Activated CD4-positive, CD25-positive, alpha-beta regulatory T cell treated with anti-CD3 and anti-CD28 coated beads, Interleukin-2, amount 50 U/mL, for 24 hours (primary cell): Measurements from ENCODE around the gene AKAP13.

Experiments
- ATAC-seq, 2 donors: fragments of 150-1000 bp; cut with Tn5 transposase; one replicate each; pipeline ENCODE4 v1.10.0; 2021; ENCODE audit warnings: mild to moderate bottlenecking in 1 of 2, moderate library complexity in 1 of 2

AKAP13 gene

DNA sequence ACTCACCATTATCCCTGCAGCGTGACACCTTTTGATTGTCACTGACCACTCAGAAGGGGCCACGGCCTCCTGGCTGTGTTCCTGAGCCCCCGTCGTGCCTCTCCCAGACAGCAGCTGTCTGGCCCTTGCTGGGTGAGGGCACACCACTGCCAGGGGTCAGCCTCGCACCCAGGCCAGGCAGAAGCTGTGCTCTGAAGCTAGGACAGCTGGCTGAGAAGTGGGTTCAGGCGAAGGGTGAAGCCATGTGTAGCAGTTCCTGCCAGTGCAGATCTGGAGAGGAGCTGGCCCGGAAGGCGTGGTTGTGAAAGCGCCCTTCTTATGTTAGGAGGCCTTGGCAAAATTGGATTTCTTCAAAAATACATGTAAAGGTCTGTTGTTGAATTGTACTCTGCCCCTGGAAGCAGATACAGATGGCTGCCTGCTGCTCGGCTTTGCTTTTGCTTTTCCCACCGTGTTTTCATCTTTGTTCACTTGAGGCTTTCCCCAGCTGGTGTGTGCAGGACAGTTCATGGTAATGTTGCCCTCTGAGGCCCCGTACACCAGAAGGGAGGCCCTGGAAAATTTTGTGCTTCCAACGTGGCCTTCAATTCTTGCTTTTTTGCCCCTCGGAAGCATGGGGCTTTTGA lies 365.2 kb downstream of the AKAP13 start:
- no peak for ATAC-seq

DNA sequence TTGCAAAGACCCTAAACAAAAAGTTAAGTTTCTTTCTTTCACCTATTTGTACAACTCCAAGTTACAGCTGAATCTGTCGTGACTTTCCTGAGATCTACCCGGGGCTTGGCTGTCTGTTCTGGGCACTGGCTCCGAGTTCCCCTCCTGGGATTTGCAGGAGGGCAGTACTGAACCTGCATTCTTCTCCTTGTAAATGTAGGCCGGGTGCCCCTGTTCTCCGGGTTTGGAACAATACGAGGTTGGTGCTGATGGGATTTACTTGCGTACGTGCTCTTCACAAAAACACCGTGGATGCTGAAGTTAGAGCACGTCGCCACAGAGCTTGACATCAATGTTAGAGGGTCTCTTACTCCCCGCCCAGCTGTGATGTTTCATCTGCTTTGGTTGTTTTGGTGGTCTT lies 366.2 kb downstream of the AKAP13 start:
- ATAC-seq, result no peak

DNA sequence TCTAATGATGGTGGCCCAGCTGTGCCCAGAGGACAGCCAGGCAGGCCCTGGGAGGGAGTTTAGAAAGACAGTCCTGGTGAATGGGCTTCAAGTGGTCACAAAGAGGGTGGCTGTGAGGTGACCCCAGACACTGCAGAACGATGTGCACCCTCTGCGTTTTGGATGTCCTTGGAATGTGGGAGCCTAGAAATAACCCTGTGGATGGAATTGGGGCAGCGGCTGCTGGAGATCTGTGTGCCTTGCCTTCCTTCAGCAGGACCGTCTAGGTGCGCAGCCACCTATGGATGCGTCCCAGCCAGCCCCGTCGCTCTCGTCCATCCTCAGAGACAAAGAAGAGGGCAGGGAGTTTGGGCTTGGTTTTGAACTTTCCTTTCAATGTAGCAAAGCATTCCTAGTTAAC lies 367.8 kb downstream of the AKAP13 start:
- ATAC-seq, result no peak

DNA sequence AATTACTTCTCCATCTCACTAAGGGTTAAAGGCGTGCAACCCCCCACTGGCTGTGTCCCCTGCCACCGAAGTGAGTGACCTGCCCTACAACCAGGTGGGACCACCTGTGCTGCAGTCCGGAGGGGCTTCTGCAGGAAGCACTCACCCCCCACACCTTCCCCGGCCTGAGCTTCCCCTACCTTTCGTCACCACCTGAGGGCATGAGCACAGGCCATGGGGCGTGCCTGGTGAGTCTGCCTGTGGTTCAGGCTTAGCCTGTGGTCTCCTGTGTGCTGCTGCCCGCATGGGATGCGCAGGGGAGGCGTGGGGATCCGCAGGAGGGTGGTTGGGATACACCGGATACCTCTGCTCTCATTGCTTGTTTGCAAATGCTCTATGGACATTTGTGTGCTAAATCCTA lies 368.3 kb downstream of the AKAP13 start:
- ATAC-seq, result no peak

DNA sequence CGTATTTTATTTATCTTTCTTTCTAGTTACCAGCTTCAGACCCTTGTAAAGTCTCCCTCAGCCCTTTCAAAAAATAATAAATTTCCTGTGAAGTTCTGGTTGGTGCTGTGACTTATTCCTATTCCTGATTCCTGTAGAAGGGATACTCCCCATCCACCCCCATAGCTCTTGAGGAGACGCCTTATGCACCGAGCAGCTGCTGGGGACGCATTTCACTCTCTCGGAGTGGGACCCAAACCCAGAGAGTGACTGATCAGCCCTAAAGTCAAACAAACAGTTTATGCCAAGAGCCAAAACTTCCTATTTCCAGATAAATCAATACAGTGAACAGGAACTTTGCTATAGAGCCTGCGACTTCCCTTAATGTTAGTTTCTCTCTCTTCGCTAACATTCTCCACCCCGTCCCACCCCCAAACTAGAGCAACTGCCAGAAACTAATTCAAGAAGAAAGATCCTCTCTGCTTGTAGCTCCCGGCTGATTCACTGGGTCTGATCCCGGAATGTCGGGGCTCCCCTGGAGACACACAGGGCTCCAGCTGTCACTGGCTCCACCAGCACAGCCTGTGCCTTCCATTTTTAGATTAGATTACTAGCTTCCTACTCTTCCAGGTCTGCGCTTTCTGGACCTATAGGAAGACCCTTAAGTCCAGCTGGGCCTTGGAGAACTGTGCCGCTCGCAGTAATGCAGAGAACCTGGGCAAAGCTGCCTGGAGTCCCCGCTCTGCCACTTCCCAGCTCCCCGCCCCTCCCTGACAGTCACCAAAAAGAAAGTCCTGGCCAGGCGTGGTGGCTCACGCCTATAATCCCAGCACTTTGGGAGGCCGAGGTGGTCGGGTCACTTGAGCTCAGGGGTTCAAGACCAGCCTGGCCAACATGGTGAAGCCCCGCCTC lies 369.1 kb downstream of the AKAP13 start:
- no peak for ATAC-seq

DNA sequence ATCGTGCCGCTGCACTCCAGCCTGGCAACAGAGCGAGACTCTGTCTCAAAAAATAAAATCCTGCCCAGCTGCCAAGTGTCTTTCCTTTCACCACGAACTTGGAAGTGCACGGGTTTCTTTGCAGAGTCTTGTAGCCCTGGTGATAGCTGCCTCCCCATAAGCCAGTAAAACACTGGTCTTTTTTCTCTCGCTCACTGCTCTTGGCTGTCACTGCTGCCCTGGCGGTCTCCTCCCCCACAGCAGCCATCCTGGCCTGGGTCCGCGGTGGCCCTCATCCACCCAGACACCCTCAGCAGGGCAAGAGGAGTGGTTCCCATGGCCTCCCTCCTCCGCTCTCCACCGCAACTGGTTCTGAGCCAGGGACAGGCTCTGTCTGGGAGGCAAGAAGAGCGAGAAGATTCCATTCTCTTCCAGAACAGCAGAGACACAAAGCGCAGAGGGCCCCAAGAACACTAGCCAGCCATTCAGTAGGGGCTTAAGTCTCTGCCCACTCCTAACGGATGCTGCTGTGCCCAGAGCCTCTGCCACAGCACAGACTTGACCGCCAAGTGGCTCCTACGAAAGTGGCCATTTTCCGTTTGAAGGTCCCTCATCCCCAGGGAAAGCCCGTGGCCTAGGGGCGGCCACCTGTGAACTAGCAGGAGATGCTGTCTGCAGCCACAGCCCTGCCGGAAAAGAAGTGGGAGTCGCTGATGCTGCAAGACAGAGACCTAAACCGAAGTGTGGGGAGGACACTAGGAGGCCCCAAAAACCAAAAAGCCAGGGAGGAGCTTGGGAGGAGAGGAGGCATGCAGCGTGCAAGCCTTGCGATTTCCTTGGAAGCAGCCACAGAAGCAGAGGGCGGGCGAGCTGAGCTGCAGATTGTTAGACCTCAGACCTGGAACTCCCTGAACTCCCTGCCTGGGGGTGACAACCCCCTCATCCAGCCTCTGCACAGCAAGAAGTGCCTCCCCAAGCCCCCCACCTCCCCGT lies 370.2 kb downstream of the AKAP13 start:
- ATAC-seq, result no peak

DNA sequence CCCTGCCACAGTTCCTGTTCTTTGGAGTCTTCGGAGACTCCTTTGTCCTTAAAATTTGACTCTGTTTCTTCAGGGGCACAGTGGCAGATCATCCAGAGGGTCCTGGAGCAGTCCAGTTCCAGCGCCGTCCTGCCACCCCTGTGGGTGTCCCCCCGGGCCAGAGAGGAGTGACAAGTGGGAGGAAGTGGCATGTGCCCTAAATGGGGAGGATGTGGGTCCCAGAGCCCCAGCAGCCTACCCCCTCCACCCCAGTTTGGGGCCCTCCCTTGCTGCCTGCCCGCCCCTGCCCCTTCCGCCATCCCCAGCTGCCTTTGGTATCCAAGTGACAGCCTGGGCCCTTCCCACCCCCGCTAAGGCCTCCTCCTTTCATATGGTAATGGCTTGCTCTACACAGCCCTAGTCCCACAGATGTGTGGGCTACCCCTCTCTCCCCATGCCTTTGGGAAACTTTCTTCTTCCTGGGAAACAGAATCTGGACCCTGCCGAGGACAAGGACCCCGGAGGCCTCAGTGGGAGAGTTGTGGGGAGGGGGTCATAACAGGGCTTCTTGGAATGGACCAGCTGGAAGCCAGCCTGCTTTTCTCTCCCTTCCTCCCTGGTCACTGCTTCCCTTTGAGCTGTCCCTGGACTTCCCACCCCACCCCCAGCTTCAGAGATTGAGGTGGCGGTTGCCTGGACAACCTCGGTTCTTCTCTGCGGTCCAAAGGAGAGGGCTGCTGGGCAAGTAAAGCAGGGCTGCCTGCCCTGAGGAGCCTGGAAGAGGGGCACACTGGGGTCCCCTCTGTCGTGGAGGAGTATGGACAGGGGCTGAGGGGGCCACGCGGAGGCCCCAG lies 371.1 kb downstream of the AKAP13 start:
- peak in 1 of 2 donors; percentile 15 for ATAC-seq

DNA sequence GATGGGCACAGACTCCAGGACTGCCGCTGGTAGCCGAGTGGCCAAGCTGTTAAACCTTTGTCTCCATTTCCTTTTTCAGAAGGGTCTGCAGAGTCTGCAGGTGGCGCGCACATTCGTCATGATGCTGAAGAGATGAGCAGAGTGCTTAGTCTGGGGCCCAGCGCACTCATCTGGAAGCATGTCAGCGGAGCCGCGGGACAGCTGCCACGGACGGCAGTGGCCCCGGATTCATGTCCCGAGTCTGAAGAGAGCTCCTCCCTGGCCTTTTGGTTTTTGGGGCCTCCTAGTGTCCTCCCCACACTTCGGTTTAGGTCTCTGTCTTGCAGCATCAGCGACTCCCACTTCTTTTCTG lies 371.7 kb downstream of the AKAP13 start:
- ATAC-seq, result no peak

DNA sequence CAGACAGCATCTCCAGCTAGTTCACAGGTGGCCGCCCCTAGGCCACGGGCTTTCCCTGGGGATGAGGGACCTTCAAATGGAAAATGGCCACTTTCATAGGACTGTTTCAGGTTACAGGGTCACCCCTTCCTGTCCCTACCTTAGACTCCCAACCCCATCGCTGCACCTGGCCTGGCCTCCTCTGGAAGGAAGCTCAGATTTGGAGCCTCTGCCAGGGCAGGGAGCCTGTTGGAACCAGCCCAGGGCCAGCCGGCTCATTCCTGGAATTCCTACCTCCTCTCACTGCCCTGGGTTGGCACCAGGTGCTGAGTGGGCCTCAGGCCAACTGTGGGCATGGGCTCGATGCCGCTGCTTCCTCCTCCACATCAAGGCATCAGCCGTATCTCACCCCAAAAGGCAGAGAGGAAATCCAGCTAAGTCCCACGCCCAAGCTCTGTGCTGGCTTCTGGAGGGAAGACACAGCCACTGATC lies 372.1 kb downstream of the AKAP13 start:
- ATAC-seq, result peak in 1 of 2 donors; percentile 5

DNA sequence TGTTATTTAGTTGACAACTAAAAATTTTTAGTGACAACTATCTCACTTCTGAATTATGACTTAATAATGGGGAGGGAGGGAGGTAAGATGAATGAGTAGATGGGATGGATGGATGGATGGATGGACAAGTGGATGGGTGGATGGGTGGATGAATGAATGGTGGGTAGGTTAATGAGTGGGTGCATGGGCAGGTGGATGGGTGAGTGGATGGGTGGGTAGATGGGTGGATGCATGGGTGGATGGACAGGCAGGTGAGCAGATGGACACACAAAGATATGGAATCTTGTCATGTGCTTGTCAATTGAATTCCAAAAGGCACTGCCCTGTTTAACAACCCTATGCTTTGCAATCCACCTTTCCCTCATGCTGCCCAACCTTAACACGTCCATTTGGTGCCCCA lies 372.9 kb downstream of the AKAP13 start:
- ATAC-seq, result no peak

DNA sequence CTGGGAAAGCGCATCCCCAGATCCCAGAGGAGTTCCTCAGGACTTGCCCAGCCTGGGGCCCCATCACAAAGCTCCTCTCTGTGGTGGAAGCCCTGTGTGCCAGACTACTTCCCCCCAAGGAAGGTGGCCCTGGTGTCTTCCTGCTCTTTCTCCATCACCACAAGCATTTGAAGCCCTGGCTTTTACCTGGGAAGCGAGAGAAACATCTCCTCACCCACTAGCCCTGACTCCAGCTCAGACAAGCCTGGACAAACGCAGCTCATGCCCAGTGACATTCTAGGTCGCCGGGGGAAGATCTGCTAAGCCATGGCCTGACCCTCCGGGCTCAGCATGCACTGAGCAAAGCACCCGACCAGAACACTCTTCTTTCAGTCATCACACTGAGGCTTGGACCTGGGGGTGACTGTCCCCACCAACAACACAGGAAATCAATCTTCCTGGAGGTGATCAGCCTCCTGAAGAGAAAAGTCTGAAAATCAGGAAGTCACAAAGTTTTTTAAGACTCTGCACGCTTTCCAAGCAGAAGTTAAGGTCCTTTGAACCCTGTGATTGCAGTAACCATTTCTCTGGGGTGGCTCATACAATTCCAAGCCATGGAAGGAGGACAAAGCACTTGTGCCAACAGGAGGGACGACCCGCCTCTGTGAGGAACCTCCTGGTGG lies 373.5 kb downstream of the AKAP13 start:
- no peak for ATAC-seq

DNA sequence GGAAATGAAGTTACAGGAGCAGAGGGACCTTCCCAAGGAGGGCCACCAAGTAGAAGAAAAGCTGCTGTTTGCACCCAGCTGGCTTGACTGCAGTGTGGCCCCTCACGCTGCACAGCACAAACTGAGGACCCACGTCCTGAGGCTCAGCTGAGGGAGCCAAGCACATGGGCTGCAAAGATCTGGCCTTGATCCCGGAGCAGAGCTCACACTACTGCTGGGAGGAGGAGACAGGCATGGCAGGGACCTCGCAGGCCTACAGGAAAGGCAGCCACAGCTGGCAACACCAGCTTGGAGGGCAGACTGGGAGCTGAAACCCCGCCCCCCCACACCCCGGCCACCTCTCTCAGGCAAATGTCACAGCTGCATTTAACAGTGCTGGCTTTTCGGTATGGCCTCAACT lies 374.6 kb downstream of the AKAP13 start:
- no peak for ATAC-seq

DNA sequence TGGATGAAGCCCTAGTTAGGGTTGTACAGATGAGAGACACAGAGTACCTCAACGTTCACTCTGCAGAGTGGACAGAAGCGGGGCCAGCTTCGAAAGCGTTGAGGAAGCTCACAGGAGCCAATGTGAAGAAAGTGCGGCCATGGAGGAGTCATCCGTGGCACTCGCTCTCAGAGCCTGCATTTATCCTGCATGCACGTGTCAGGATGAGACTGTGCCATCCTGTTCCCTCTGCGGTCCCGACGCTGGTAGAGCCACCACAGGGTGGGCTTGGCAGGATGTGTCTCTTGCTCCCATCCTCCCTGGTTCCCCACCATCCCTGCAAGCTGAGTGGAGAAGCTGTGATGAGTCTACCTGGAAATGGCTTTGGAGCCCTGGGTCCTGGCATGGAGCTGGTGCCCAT lies 375.1 kb downstream of the AKAP13 start:
- ATAC-seq, result no peak

DNA sequence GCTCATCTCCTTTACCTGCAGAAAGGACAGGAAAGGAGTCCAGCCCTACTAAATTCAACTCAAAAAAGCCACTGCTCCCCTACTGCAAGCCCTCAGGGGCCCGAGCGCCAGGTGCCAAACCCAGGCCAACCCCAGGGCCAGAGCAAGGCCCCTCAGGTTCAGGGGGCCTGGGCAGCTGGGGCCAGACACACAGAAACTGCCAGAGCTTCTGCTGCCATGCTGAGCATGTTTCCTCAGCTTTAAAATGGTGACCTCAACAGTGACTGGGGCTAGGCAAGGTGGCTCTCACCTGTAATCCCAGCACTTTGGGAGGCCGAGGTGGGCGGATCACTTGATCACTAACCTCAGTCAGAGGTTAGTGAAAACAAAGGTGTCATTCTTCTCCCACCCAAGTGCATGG lies 375.5 kb downstream of the AKAP13 start:
- ATAC-seq, result no peak

DNA sequence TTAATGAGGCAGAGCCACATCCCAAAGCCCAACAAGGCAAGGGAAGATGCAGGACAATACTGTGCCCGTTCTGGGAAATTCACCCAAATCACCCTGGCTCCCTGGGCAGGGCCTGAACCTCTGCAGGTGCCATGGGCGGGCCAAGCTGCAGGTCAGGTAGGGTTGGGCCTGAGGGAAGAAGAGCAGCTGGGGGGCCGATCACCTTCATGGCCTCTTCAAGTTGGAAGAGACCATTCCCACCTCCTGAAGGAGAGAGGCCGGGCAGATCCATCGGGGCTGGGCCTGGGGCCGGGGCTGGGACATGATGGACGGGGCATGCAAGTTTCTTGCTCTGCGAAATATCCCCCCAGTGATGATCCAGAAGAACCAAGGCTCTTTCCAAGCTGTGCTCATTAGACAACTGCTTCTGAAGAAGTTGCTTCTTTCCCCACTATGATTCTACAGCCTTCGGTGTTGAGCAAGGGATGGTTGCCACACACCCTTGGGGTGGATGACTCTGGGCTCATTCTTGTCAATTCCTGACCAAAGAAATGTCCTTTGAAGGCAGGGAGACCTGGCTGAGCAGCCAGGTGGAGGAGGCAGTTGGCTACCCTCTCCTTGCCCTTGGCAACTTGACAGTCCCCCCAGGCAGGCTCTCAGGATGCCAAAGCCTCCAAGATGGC lies 376.1 kb downstream of the AKAP13 start:
- no peak for ATAC-seq

DNA sequence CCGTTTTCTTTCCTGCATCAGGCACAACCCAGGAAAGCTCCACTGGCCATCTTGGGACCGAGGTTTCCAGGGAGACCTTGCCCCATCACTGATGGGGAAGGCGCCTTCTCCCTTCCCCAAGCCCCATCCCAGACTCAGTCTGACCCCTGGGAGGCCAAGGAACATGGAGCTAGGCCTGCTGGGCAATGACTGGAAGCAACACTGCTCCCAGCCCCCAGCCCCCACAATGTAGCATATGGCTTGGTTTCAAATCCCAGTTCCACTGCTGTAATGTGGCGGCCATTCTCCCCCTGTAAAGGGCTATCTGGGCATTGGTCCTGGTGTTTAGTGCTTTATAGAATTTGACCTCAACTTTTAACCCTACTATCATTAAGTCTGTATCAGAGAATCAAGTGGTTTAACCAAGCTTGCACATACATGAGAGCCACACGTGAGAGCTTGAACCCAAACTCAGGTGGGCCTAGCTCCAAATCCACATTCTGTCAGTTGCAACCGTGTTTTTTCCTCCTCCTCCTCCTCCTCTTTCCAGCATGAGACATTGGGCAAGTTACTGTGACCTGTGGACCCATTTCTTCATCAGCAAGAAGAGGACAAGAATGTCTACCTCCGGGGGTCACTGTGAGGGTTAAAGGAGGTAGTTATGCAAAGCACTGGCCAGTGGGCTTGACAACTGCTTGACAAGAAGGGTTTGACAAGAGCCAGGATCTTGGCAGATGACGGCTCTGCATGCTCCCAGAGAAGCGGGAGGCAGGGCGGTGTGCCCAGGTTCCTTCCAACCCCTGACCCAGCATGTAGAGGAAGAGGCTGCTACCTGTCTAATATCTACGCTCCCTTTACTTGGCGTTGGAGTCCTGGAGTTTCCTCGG lies 376.9 kb downstream of the AKAP13 start:
- no peak for ATAC-seq

DNA sequence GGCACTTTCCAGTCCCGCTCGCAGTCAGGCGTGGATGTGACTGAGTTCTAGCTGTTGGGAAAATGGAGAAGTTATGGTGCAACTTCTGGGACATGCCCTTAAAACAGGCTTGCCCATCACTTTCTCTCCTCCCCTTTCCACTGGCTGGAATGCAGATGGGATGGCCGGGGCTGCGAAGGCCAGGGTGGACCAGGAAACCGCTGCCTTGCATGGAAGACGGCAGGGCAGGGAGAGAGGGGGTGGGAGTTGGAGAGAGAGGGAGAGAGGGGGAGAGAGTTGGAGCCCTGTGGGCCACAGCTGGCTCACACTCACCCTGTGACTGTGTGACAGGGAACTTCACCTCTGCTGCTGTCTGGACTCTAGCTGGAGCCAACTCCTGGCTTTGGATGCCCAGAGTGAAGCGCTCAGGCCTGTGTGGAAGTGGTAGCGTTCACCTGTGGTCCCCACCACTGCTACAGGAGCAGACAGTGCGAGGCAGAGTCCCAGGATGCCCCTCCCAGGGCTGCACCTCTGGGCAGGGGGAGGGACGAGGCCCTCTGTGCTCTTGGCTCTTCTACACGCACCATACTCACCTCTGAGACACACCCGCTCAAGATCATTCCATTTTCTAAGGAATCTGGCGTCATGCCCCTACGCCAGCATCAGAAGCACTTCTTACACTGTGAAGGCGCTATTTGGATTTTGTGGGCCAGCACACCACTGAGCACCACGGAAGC lies 377.7 kb downstream of the AKAP13 start:
- ATAC-seq, result no peak

DNA sequence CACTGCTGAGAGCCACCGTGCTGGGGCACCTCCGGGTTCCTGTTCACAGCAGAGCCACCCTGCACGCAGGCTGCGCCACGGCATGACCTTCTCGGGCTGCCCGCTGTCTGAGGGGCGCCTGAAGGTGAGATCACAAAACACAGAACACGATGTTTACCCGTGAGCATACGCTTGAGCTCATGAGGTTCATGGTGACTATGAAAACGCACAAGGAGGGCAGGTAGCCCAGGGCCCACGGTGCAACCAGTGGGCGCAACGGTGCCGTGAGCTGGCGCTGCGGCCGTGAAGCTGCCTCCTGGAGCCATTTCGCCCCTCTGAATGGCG lies 378.2 kb downstream of the AKAP13 start:
- ATAC-seq, result no peak

DNA sequence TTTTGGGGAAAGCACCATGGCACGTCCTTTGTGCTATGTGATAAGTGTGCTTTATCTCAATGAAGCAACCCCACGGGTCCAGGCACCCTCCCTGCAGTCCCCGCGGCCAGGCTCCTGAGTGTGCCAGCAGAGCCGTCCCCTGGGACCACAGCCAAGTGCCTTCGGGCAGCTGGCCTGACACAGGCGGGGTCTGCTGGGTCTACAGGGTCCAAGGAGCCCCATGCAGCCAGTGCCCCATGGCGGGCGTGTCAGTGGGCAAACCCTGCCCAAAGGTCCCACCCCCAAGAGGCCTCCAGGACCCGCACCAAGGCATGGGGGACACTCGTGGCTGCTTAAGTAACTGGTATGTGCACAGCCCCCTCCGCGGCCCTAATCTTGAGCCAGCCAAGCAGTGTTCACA lies 379.0 kb downstream of the AKAP13 start:
- ATAC-seq, result no peak

DNA sequence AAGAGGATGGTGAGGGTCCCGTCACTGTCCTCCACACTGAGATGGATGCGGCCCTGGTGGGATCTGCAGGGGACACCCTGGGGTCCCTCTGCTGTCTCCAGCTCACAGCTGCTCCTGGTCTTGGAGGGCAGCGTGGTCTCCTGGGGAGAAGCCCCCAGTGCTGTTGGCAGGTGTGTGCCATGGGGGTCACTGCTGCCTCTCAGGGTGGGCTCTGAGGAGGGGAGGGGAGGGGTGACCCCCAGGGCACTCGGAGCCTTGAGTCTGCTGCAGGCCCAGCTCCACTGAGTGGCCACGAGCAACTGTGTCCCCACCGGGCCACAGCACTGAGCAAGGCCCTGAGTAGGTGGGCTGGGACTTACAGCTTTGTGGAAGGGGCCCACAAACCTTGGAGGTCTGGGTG lies 379.6 kb downstream of the AKAP13 start:
- no peak for ATAC-seq
